Gastroesophageal sphincter (tissue), 3 donors: ENCODE results near the gene SRCIN1.

Experiments
- POLR2A ChIP-seq, 2 donors: fragments of 450-650 bp; IDR thresholded peaks; one replicate each; pipeline ENCODE4 v1.6.1; 2017; ENCODE audit warnings: antibody characterized with exemption in 2 of 2, mild to moderate bottlenecking in 2 of 2, moderate library complexity in 1 of 2
- POLR2AphosphoS5 ChIP-seq: sonication (generic); formaldehyde crosslinking; IDR thresholded peaks from one replicate; pipeline ENCODE4 v1.6.1; 2017; ENCODE audit warnings: antibody characterized with exemption
- TF ChIP-seq, protein P1 (sequence below), 4 experiments: fragments of 200-600 bp in 2 of 4; fragments of 450-650 bp in 2 of 4; sonication (generic) in 1 of 4; IDR thresholded peaks; one replicate each; pipeline ENCODE4 v1.5.1; 2017 to 2019; ENCODE audit warnings: antibody characterized with exemption in 4 of 4, mild to moderate bottlenecking in 2 of 4, moderate library complexity in 2 of 4

DNA sequence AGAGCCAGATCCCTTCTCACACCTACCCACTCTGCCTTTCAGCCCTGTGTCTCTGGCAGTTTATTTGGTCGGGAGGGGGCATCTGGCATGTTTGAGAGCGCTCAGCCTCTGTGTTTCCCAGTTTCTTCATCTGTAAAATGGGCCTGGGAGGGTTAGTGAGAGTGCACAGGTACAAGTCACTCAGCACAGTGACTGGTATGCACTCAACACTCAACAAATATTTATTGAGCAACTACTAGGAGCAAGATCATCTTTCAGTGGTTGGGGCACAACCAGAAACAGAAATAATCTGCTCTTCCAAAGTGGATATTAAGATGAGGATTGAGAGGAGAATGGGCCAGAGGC lies 13.7 kb upstream of the SRCIN1 start:
- TF ChIP-seq, protein P1, sequence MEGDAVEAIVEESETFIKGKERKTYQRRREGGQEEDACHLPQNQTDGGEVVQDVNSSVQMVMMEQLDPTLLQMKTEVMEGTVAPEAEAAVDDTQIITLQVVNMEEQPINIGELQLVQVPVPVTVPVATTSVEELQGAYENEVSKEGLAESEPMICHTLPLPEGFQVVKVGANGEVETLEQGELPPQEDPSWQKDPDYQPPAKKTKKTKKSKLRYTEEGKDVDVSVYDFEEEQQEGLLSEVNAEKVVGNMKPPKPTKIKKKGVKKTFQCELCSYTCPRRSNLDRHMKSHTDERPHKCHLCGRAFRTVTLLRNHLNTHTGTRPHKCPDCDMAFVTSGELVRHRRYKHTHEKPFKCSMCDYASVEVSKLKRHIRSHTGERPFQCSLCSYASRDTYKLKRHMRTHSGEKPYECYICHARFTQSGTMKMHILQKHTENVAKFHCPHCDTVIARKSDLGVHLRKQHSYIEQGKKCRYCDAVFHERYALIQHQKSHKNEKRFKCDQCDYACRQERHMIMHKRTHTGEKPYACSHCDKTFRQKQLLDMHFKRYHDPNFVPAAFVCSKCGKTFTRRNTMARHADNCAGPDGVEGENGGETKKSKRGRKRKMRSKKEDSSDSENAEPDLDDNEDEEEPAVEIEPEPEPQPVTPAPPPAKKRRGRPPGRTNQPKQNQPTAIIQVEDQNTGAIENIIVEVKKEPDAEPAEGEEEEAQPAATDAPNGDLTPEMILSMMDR (IDR thresholded peaks at IDR 0.05), result no peak
- TF ChIP-seq POLR2AphosphoS5, result no peak
- no peak for TF ChIP-seq POLR2A (IDR thresholded peaks at IDR 0.05)
